Neuronal stem cell (in vitro differentiated cells): ENCODE data around the gene HS6ST3.

Experiments
- DNase-seq: peaks from one replicate; pipeline ENCODE4 v3.0.0-alpha.2; 2013; ENCODE audit warnings: low spot score
- H2AFZ ChIP-seq: one replicate; pipeline ENCODE4 v1.6.1; 2013; ENCODE audit warnings: mild to moderate bottlenecking, low read length, inconsistent platforms
- H2AK5ac ChIP-seq: 2 replicates; pipeline ENCODE4 v1.6.1; 2013; ENCODE audit warnings: low read depth, mild to moderate bottlenecking, inconsistent platforms, low read length, moderate library complexity, mixed read lengths
- H2BK120ac ChIP-seq: 2 replicates; pipeline ENCODE4 v1.6.1; 2013; ENCODE audit warnings: low read depth, mild to moderate bottlenecking, inconsistent platforms, low read length, moderate library complexity, mixed read lengths
- H2BK12ac ChIP-seq: one replicate; pipeline ENCODE4 v1.6.1; 2013; ENCODE audit warnings: low read length, inconsistent platforms
- H2BK15ac ChIP-seq: 2 replicates; pipeline ENCODE4 v1.6.1; 2013; ENCODE audit warnings: mild to moderate bottlenecking, low read length, inconsistent platforms, mixed read lengths
- H2BK5ac ChIP-seq: one replicate; pipeline ENCODE4 v1.6.1; 2013; ENCODE audit warnings: inconsistent platforms, mild to moderate bottlenecking, low read length, moderate library complexity
- H3K14ac ChIP-seq: one replicate; pipeline ENCODE4 v1.6.1; 2013; ENCODE audit warnings: low read length, inconsistent platforms
- H3K18ac ChIP-seq: 2 replicates; pipeline ENCODE4 v1.6.1; 2013; ENCODE audit warnings: low read length, inconsistent platforms
- H3K23ac ChIP-seq: 2 replicates; pipeline ENCODE4 v1.6.1; 2013; ENCODE audit warnings: low read depth, mild to moderate bottlenecking, mixed read lengths, low read length, inconsistent platforms; ENCODE audit not compliant: poor library complexity
- H3K27ac ChIP-seq: replicated peaks from 3 replicates; pipeline ENCODE4 v1.5.1; 2013; ENCODE audit warnings: low read length, inconsistent platforms
- H3K27me3 ChIP-seq, 3 experiments: 2 replicates each; pipeline ENCODE4 v1.6.1; 2013; ENCODE audit warnings: low read length in 3 of 3, mild to moderate bottlenecking in 2 of 3, inconsistent platforms in 1 of 3, low read depth in 1 of 3, mixed read lengths in 1 of 3, moderate library complexity in 1 of 3; ENCODE audit not compliant: control insufficient read depth in 3 of 3, insufficient read depth in 3 of 3
- H3K36me3 ChIP-seq, 2 donors: replicated peaks in 1 of 2; 2 replicates each; pipeline ENCODE4 v1.6.1; 2013; ENCODE audit warnings: low read length in 2 of 2; ENCODE audit not compliant: control insufficient read depth in 2 of 2, insufficient read depth in 2 of 2
- H3K4ac ChIP-seq: 2 replicates; pipeline ENCODE4 v1.6.1; 2013; ENCODE audit warnings: inconsistent platforms, mild to moderate bottlenecking, low read length, moderate library complexity
- H3K4me1 ChIP-seq, 2 donors: 1 replicate in 1 of 2; 2 replicates in 1 of 2; pipeline ENCODE4 v1.6.1; 2013; ENCODE audit warnings: low read length in 2 of 2, low read depth in 1 of 2; ENCODE audit not compliant: control insufficient read depth in 2 of 2, insufficient read depth in 1 of 2
- H3K4me2 ChIP-seq: one replicate; pipeline ENCODE4 v1.6.1; 2013; ENCODE audit warnings: mild to moderate bottlenecking, low read length, inconsistent platforms; ENCODE audit not compliant: insufficient read depth, poor library complexity, severe bottlenecking
- H3K4me3 ChIP-seq, 2 donors: 2 replicates each; pipeline ENCODE4 v1.5.1; 2013; ENCODE audit warnings: low read length in 2 of 2, mild to moderate bottlenecking in 2 of 2, inconsistent platforms in 1 of 2, moderate library complexity in 1 of 2
- H3K79me1 ChIP-seq: one replicate; pipeline ENCODE4 v1.6.1; 2013; ENCODE audit warnings: low read depth, mild to moderate bottlenecking, inconsistent platforms, low read length, moderate library complexity
- H3K9ac ChIP-seq: one replicate; pipeline ENCODE4 v1.6.1; 2013; ENCODE audit warnings: mild to moderate bottlenecking, low read depth, low read length, inconsistent platforms; ENCODE audit not compliant: poor library complexity
- H3K9me3 ChIP-seq, 2 donors: replicated peaks in 1 of 2; 2 replicates each; pipeline versions ENCODE3 to v1.6.1; 2013; ENCODE audit warnings: low read length in 2 of 2, mild to moderate bottlenecking in 2 of 2, inconsistent platforms in 1 of 2, low read depth in 1 of 2, mixed read lengths in 1 of 2, moderate library complexity in 1 of 2; ENCODE audit not compliant: control insufficient read depth in 2 of 2, insufficient read depth in 1 of 2
- H4K8ac ChIP-seq: one replicate; pipeline ENCODE4 v1.6.1; 2013; ENCODE audit warnings: low read depth, mild to moderate bottlenecking, inconsistent platforms, low read length, moderate library complexity
- H4K91ac ChIP-seq: one replicate; pipeline ENCODE4 v1.6.1; 2013; ENCODE audit warnings: low read length, low read depth, mild to moderate bottlenecking, inconsistent platforms; ENCODE audit not compliant: poor library complexity
- WGBS, 2 donors: extraction: QIAGEN DNeasy Blood & Tissue Kit; methylation state at CpG; one replicate each; pipeline ENCODE4 v1.1.7; 2013; ENCODE audit warnings: missing lambda C conversion rate in 2 of 2, mixed read lengths in 1 of 2; ENCODE audit not compliant: insufficient read length in 2 of 2, insufficient replicate concordance in 1 of 2; ENCODE audit errors: extremely low coverage in 2 of 2; 5-methylcytosine and 5-hydroxymethylcytosine counted together

Gene HS6ST3

GRCh38 chr13:96673825-96674224 lies 583.9 kb downstream of the HS6ST3 start:
- H3K23ac ChIP-seq, result no peak overlapping the region
- H3K36me3 ChIP-seq, result no peaks in the 10 kb centered on the region
- no peak overlapping the region for H3K4me3 ChIP-seq
- H2AK5ac ChIP-seq, result no peak overlapping the region
- no peak overlapping the region for H3K9ac ChIP-seq
- no peak overlapping the region for H3K27ac ChIP-seq
- DNase-seq, result no peak
- no peak overlapping the region for H2BK5ac ChIP-seq
- no peaks in the 10 kb centered on the region for H3K27me3 ChIP-seq
- no peak overlapping the region for H3K4ac ChIP-seq
- H3K9me3 ChIP-seq, result peaks cover 0 to 1% of the 10 kb centered on the region in 2 donors
- no peak overlapping the region for H2AFZ ChIP-seq
- H3K79me1 ChIP-seq, result no peaks in the 10 kb centered on the region
- H4K91ac ChIP-seq, result no peak overlapping the region
- no peak overlapping the region for H3K4me2 ChIP-seq
- no CpG with 5 or more reads among the region's 3 CpGs for WGBS, 2 donors
- no peak overlapping the region for H3K18ac ChIP-seq
- H3K14ac ChIP-seq, result no peak overlapping the region
- H3K4me1 ChIP-seq, result no peaks in the 10 kb centered on the region
- H2BK15ac ChIP-seq, result no peak overlapping the region
- no peak overlapping the region for H2BK120ac ChIP-seq
- H4K8ac ChIP-seq, result no peak overlapping the region
- H2BK12ac ChIP-seq, result no peak overlapping the region

- Histone ChIP-seq H4K8ac (no peak overlapping the region), H3K27ac (no peak overlapping the region), H4K91ac (no peak overlapping the region), H3K36me3 (no peaks in the 10 kb centered on the region), H3K9ac (no peak overlapping the region), H3K27me3 (no peaks in the 10 kb centered on the region), H2BK12ac (no peak overlapping the region), H2BK5ac (no peak overlapping the region), H3K18ac (no peak overlapping the region), H2AK5ac (no peak overlapping the region), H3K14ac (no peak overlapping the region), H2BK15ac (no peak overlapping the region), H3K4me1 (no peaks in the 10 kb centered on the region), H3K4ac (no peak overlapping the region), H2AFZ (no peak overlapping the region), H3K9me3 (peaks cover 0 to 1% of the 10 kb centered on the region in 2 donors), H3K4me3 (no peak overlapping the region), H3K79me1 (no peaks in the 10 kb centered on the region), H3K4me2 (no peak overlapping the region), H2BK120ac (no peak overlapping the region), H3K23ac (no peak overlapping the region)
- DNase-seq, result no peak
Observed at GRCh38 chr13:96677029-96677428, 587.1 kb downstream of the HS6ST3 start.

- no peak overlapping the region for H2BK15ac ChIP-seq
- no peak for DNase-seq
- no peaks in the 10 kb centered on the region for H3K4me1 ChIP-seq
- no peak overlapping the region for H4K8ac ChIP-seq
- WGBS, 2 donors, result no CpG with 5 or more reads among the region's 2 CpGs
- H3K27ac ChIP-seq, result no peak overlapping the region
- H3K4me2 ChIP-seq, result no peak overlapping the region
- H3K27me3 ChIP-seq, result no peaks in the 10 kb centered on the region
- H3K79me1 ChIP-seq, result no peaks in the 10 kb centered on the region
- H3K9me3 ChIP-seq, result peaks cover 0 to 1% of the 10 kb centered on the region in 2 donors
- no peaks in the 10 kb centered on the region for H3K36me3 ChIP-seq
- no peak overlapping the region for H3K14ac ChIP-seq
- no peak overlapping the region for H2BK5ac ChIP-seq
- no peak overlapping the region for H2BK120ac ChIP-seq
- no peak overlapping the region for H2AFZ ChIP-seq
- H3K23ac ChIP-seq, result no peak overlapping the region
- H3K18ac ChIP-seq, result no peak overlapping the region
- no peak overlapping the region for H3K4ac ChIP-seq
- no peak overlapping the region for H2BK12ac ChIP-seq
- H4K91ac ChIP-seq, result no peak overlapping the region
- no peak overlapping the region for H3K9ac ChIP-seq
- H3K4me3 ChIP-seq, result no peak overlapping the region
- H2AK5ac ChIP-seq, result no peak overlapping the region
Observed at GRCh38 chr13:96678801-96679200, 588.9 kb downstream of the HS6ST3 start.

DNA sequence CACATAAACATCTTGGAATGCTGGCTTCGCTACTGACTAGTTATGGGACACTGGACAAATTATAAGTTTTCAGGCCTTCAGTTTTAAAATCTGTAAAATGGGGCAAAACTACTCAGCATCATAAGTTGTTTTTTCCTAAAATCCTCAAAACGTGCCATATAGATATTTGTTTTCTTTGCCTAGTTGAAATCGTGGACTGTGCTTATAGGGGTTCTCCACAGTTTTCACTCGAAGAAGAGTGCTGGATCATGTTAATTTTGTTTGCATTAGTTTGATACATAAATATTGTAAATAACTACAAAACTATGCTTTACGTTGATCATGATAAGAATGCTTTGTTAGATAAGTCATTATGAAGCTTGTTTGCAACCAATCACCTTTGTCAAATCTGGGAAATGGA lies 591.0 kb downstream of the HS6ST3 start:
- H2BK5ac ChIP-seq, result no peak overlapping the region
- no peak overlapping the region for H3K18ac ChIP-seq
- H4K8ac ChIP-seq, result no peak overlapping the region
- no CpG with 5 or more reads among the region's 5 CpGs for WGBS, 2 donors
- H3K27ac ChIP-seq, result no peak overlapping the region
- no peak for DNase-seq
- H3K4me2 ChIP-seq, result no peak overlapping the region
- no peak overlapping the region for H3K14ac ChIP-seq
- no peaks in the 10 kb centered on the region for H3K27me3 ChIP-seq
- H3K9ac ChIP-seq, result no peak overlapping the region
- H3K4me3 ChIP-seq, result no peak overlapping the region
- H2BK15ac ChIP-seq, result no peak overlapping the region
- H3K23ac ChIP-seq, result no peak overlapping the region
- no peaks in the 10 kb centered on the region for H3K79me1 ChIP-seq
- no peak overlapping the region for H2AFZ ChIP-seq
- H3K9me3 ChIP-seq, result no peaks in the 10 kb centered on the region
- H4K91ac ChIP-seq, result no peak overlapping the region
- H3K4me1 ChIP-seq, result no peaks in the 10 kb centered on the region
- no peaks in the 10 kb centered on the region for H3K36me3 ChIP-seq
- H3K4ac ChIP-seq, result no peak overlapping the region
- H2AK5ac ChIP-seq, result no peak overlapping the region
- no peak overlapping the region for H2BK120ac ChIP-seq
- no peak overlapping the region for H2BK12ac ChIP-seq
